GM12878 (cell line): ENCODE measurements around the gene CCDC43. TPM values are rescaled to one million over a fixed set of nuclear protein-coding genes. Genes with fewer than 3 reads are reported as not detected.

Experiments used
- BMI1 ChIP-seq: fragments of 450-650 bp; IDR thresholded peaks from 2 replicates; pipeline ENCODE4 v1.6.1; 2016; ENCODE audit warnings: mild to moderate bottlenecking, moderate library complexity, borderline replicate concordance
- CBX5 ChIP-seq: sonication (generic); IDR thresholded peaks from 2 replicates; pipeline ENCODE4 v1.6.1; 2016; ENCODE audit warnings: low read depth, moderate library complexity, mild to moderate bottlenecking, inconsistent platforms
- CREM ChIP-seq: IDR thresholded peaks from 2 replicates; pipeline ENCODE4 v1.6.1; 2014; ENCODE audit warnings: antibody characterized with exemption, low read depth
- EED ChIP-seq: sonication (generic); IDR thresholded peaks from 2 replicates; pipeline ENCODE4 v1.6.1; 2016; ENCODE audit warnings: antibody characterized with exemption, low read depth
- ELK1 ChIP-seq: IDR thresholded peaks from 2 replicates; pipeline ENCODE4 v1.6.1; 2012; ENCODE audit warnings: low read depth, low read length, improper control_type of control experiment
- FOS ChIP-seq: IDR thresholded peaks from 3 replicates; pipeline ENCODE4 v1.6.1; 2011; ENCODE audit warnings: borderline replicate concordance; ENCODE audit not compliant: insufficient read length; ENCODE audit errors: extremely low read depth
- GATAD2B ChIP-seq: fragments of 450-650 bp; conservative IDR thresholded peaks from 2 replicates; pipeline ENCODE4 v1.6.1; 2017; ENCODE audit warnings: low read depth, mild to moderate bottlenecking, moderate library complexity
- HCFC1 ChIP-seq: fragments of 150-350 bp; IDR thresholded peaks from 2 replicates; pipeline ENCODE4 v1.6.1; 2014; ENCODE audit warnings: low read length
- HDGF ChIP-seq: fragments of 450-650 bp; IDR thresholded peaks from 2 replicates; pipeline ENCODE4 v1.6.1; 2016; ENCODE audit warnings: antibody characterized with exemption
- IKZF2 ChIP-seq, 2 experiments: fragments of 450-650 bp; IDR thresholded peaks; 2 replicates each; pipeline ENCODE4 v1.6.1; 2017; ENCODE audit warnings: mild to moderate bottlenecking in 2 of 2, moderate library complexity in 2 of 2
- MEF2A ChIP-seq: IDR thresholded peaks from 2 replicates; pipeline ENCODE4 v1.6.1; 2011; ENCODE audit warnings: low read depth, mild to moderate bottlenecking, low read length, moderate library complexity; ENCODE audit not compliant: insufficient read depth
- NKRF ChIP-seq: fragments of 450-650 bp; conservative IDR thresholded peaks from 2 replicates; pipeline ENCODE4 v1.6.1; 2017; ENCODE audit warnings: mild to moderate bottlenecking, moderate library complexity
- PAX5 ChIP-seq: IDR thresholded peaks from 2 replicates; pipeline ENCODE4 v1.6.1; 2011; ENCODE audit warnings: low read depth, low read length, borderline replicate concordance
- RB1 ChIP-seq: fragments of 450-650 bp; formaldehyde crosslinking; IDR thresholded peaks from 2 replicates; pipeline ENCODE4 v1.6.1; 2017; ENCODE audit warnings: mild to moderate bottlenecking, borderline replicate concordance
- RELA ChIP-seq: fragments of 450-650 bp; IDR thresholded peaks from 2 replicates; pipeline ENCODE4 v1.8.0; 2014; ENCODE audit warnings: borderline replicate concordance; ENCODE audit not compliant: partially characterized antibody
- SREBF1 ChIP-seq: IDR thresholded peaks from 2 replicates; pipeline ENCODE4 v1.6.1; 2012; ENCODE audit warnings: mild to moderate bottlenecking, low read length
- TCF7 ChIP-seq: IDR thresholded peaks from 2 replicates; pipeline ENCODE4 v1.6.1; 2014; ENCODE audit warnings: antibody characterized with exemption, borderline replicate concordance
- ZBTB40 ChIP-seq: fragments of 450-650 bp; IDR thresholded peaks from 2 replicates; pipeline ENCODE4 v1.6.1; 2016; ENCODE audit warnings: mild to moderate bottlenecking, moderate library complexity, borderline replicate concordance
- ZNF207 ChIP-seq: fragments of 450-650 bp; IDR thresholded peaks from 2 replicates; pipeline ENCODE4 v1.6.1; 2014; ENCODE audit warnings: antibody characterized with exemption, mild to moderate bottlenecking, borderline replicate concordance
- polyA plus RNA-seq, 11 experiments: library from polyadenylated mRNA; depleted of rRNA in 4 of 11; unstranded in 6 of 11; stranded (reverse) in 5 of 11; fragments of >200 nt; fragmentation: Nextera tagmentation in 4 of 11; fragmentation: Illumina TruSeq in 1 of 11; extraction: Ambion mirVana in 4 of 11; extraction: Trizol in 1 of 11; gene quantifications; 1 replicate in 1 of 11; 2 replicates in 10 of 11; pipeline versions ENCODE4 v1.2.1 to v1.2.3, GENCODE V29; 2011 to 2016; ENCODE audit warnings: inconsistent platforms in 2 of 11, missing spikeins in 2 of 11, low read depth in 1 of 11
- total RNA-seq, 4 experiments: library from RNA; depleted of rRNA in 3 of 4; stranded (reverse); fragments of >200 nt in 3 of 4; fragmentation: Illumina TruSeq in 1 of 4; extraction: Trizol in 1 of 4; gene quantifications; 2 replicates each; pipeline versions ENCODE4 v1.2.1 to v1.2.3, GENCODE V29; 2013 to 2021
- TF ChIP-seq, protein P1 (sequence below): fragments of 450-650 bp; IDR thresholded peaks from 2 replicates; pipeline ENCODE4 v1.6.1; 2018; ENCODE audit warnings: mild to moderate bottlenecking, low read depth, moderate library complexity; ENCODE audit not compliant: partially characterized antibody

Gene CCDC43
- total and polyA plus RNA-seq, 10 of the 15 experiments (the other 5 are each of a cell fraction or from before 2014, with no cell fraction given), result 10.8 to 42.3 (median 24.1) TPM

GRCh38 chr17:44708401-44709263 is 19.1 kb upstream of the CCDC43 start, which contains the start of gene DBF4B (continued):
- TF ChIP-seq NKRF, result peak; percentile 99
- TF ChIP-seq FOS, result no peak
- TF ChIP-seq HDGF, result peak; percentile 72; the same call in 1 of the 2 replicates
- TF ChIP-seq BMI1, result no peak
- TF ChIP-seq PAX5, result no peak
- peak; percentile 65; the same call in 1 of the 2 replicates for TF ChIP-seq RB1
- TF ChIP-seq TCF7, result no peak
- TF ChIP-seq, protein P1, sequence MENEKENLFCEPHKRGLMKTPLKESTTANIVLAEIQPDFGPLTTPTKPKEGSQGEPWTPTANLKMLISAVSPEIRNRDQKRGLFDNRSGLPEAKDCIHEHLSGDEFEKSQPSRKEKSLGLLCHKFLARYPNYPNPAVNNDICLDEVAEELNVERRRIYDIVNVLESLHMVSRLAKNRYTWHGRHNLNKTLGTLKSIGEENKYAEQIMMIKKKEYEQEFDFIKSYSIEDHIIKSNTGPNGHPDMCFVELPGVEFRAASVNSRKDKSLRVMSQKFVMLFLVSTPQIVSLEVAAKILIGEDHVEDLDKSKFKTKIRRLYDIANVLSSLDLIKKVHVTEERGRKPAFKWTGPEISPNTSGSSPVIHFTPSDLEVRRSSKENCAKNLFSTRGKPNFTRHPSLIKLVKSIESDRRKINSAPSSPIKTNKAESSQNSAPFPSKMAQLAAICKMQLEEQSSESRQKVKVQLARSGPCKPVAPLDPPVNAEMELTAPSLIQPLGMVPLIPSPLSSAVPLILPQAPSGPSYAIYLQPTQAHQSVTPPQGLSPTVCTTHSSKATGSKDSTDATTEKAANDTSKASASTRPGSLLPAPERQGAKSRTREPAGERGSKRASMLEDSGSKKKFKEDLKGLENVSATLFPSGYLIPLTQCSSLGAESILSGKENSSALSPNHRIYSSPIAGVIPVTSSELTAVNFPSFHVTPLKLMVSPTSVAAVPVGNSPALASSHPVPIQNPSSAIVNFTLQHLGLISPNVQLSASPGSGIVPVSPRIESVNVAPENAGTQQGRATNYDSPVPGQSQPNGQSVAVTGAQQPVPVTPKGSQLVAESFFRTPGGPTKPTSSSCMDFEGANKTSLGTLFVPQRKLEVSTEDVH, result peak; percentile 63
- peak; percentile 21 to 60; a peak in 1 of 4 replicates for TF ChIP-seq IKZF2 (IDR thresholded peaks at IDR 0.05)
- TF ChIP-seq ZBTB40, result peak; percentile 71; the same call in 1 of the 2 replicates
- TF ChIP-seq CREM, result peak; percentile 51; the same call in 1 of the 2 replicates
- TF ChIP-seq ELK1, result 0 out of 2 replicates have a peak, but pooled peaks have one; percentile 35
- TF ChIP-seq CBX5, result 0 out of 2 replicates have a peak, but pooled peaks have one; percentile 58
- peak; percentile 59 for TF ChIP-seq RELA
- TF ChIP-seq GATAD2B, result peak; percentile 42; the same call in 1 of the 2 replicates
- TF ChIP-seq ZNF207, result peak; percentile 92
- TF ChIP-seq EED, result 0 out of 2 replicates have a peak, but pooled peaks have one; percentile 13
- TF ChIP-seq SREBF1, result no peak
- peak; percentile 60 for TF ChIP-seq HCFC1
- no peak for TF ChIP-seq MEF2A
